Adrenal gland (tissue), 12 donors: Measurements from ENCODE around the gene LRCH1. TPM values are rescaled to one million over a fixed set of nuclear protein-coding genes. Genes with fewer than 3 reads are reported as not detected.

Experiments
- DNase-seq, 7 donors: peaks; one replicate each; pipeline ENCODE4 v3.0.0-alpha.2; 2019 to 2020
- H3K27ac ChIP-seq, 5 donors: fragments of 200-600 bp; sonication (generic) in 4 of 5; 1 replicate in 3 of 5; 2 replicates in 2 of 5; pipeline versions ENCODE4 v1.5.1 to v1.8.0; 2016 to 2020; ENCODE audit warnings: mild to moderate bottlenecking in 1 of 5
- H3K27me3 ChIP-seq: fragments of 200-600 bp; 2 replicates; pipeline ENCODE4 v1.8.0; 2021
- H3K36me3 ChIP-seq, 2 donors: fragments of 200-600 bp; replicated peaks in 1 of 2; 1 replicate in 1 of 2; 2 replicates in 1 of 2; pipeline versions ENCODE4 v1.5.1 to v1.8.0; 2018 to 2022
- H3K4me1 ChIP-seq, 2 donors: fragments of 200-600 bp; replicated peaks in 1 of 2; 1 replicate in 1 of 2; 2 replicates in 1 of 2; pipeline versions ENCODE4 v1.5.1 to v1.8.0; 2018 to 2021
- H3K4me3 ChIP-seq, 4 donors: fragments of 200-600 bp; sonication (generic) in 3 of 4; one replicate each; pipeline ENCODE4 v1.5.1; 2016 to 2018
- H3K9me3 ChIP-seq, 3 donors: fragments of 200-600 bp; sonication (generic) in 1 of 3; replicated peaks in 1 of 3; 1 replicate in 2 of 3; 2 replicates in 1 of 3; pipeline versions ENCODE4 v1.5.1 to v1.8.0; 2016 to 2021
- CTCF ChIP-seq, 6 experiments: fragments of 450-650 bp in 4 of 6; fragments of 200-600 bp in 2 of 6; sonication (generic) in 1 of 6; IDR thresholded peaks; 1 replicate in 5 of 6; 2 replicates in 1 of 6; pipeline versions ENCODE4 v1.5.1 to v1.8.0; 2016 to 2021; ENCODE audit warnings: antibody characterized with exemption in 6 of 6, mild to moderate bottlenecking in 2 of 6, moderate library complexity in 1 of 6
- POLR2A ChIP-seq, 2 donors: fragments of 450-650 bp; IDR thresholded peaks; one replicate each; pipeline ENCODE4 v1.6.1; 2017; ENCODE audit warnings: antibody characterized with exemption in 2 of 2, mild to moderate bottlenecking in 2 of 2, moderate library complexity in 1 of 2
- WGBS, 4 donors: extraction: QIAGEN DNeasy Blood & Tissue Kit in 2 of 4; methylation state at CpG; one replicate each; pipeline versions ENCODE4 v1.1.5 to v1.1.7; 2013 to 2017; 5-methylcytosine and 5-hydroxymethylcytosine counted together
- intact Hi-C, 2 donors: fragments of 100-400 bp; cut with DNase I; formaldehyde crosslinking; loops; one replicate each; pipeline versions ENCODE4 v1.14.1 to v1.15.0; 2022 to 2023
- polyA plus RNA-seq, 3 donors: library from polyadenylated mRNA; stranded (reverse); fragments of 200-250 nt in 2 of 3; fragments of 350-450 nt in 1 of 3; fragmentation: Illumina TruSeq in 1 of 3; extraction: RNeasy Lipid Tissue Mini Kit (QIAGEN cat#74804) in 1 of 3; gene quantifications; one replicate each; pipeline ENCODE4 v1.2.3, GENCODE V29; 2013 to 2014
- total RNA-seq, 9 donors: library from RNA; depleted of rRNA in 4 of 9; stranded (reverse); fragments of >200 nt in 4 of 9; fragments of 120-200 nt in 1 of 9; fragmentation: NEBNext Ultra II Directional in 1 of 9; extraction: Animal tissue kit (Norgen Biotek cat#: 25700) in 1 of 9; gene quantifications; one replicate each; pipeline versions ENCODE4 v1.1.0 to v1.2.4, GENCODE V29; 2013 to 2023
- donor health status: healthy with polysubstance abuse.
- donor health status: Bipolar disorder and iron deficiency.
- donor health status: DM: yes; HTN: yes; CAD: no.
- donor health status: DM: no; HTN: no; CAD: no.
- donor health status: DM: no; HTN: no; CAD: no.
- donor health status: DM: yes; HTN: yes; CAD: no.

The LRCH1 gene
- total and polyA plus RNA-seq, 12 donors, result 2.8 to 13.6 (median 8.4) TPM

GRCh38 chr13:46546084-46546768 is 6.7 kb upstream of the LRCH1 start:
- H3K27ac ChIP-seq, result no peak overlapping the region
- 74 to 88% (median 82%) methylated on average over 8 of the region's 8 CpGs for WGBS, 4 donors
- H3K4me1 ChIP-seq, result peaks cover 0 to 4% of the 10 kb centered on the region in 2 donors
- H3K4me3 ChIP-seq, result no peak overlapping the region
- no peak for DNase-seq
- H3K9me3 ChIP-seq, result no peaks in the 10 kb centered on the region
- TF ChIP-seq POLR2A (IDR thresholded peaks at IDR 0.05) (no peak), CTCF (IDR thresholded peaks at IDR 0.05) (no peak)
- H3K27me3 ChIP-seq, result no peaks in the 10 kb centered on the region
- no peaks in the 10 kb centered on the region for H3K36me3 ChIP-seq
- intact Hi-C loops, result loop anchor here in 1 of 2 donors (5.0 kb wide), 1 partner anchor 49 kb away; no protein-coding TSS in a partner anchor

- TF ChIP-seq POLR2A (IDR thresholded peaks at IDR 0.05) (no peak), CTCF (IDR thresholded peaks at IDR 0.05) (no peak)
- Histone ChIP-seq H3K9me3 (no peaks in the 10 kb centered on the region), H3K27ac (no peak overlapping the region), H3K4me1 (peaks cover 10 to 26% of the 10 kb centered on the region in 2 donors), H3K4me3 (no peak overlapping the region), H3K27me3 (no peaks in the 10 kb centered on the region), H3K36me3 (no peaks in the 10 kb centered on the region)
- WGBS, 4 donors, result 74 to 91% (median 76%) methylated on average over 2 of the region's 2 CpGs
- intact Hi-C loops, result loop anchor here (5.0 to 10.0 kb wide), 2 partner anchors 54 to 171 kb away; no protein-coding TSS in a partner anchor
- no peak for DNase-seq
Observed at GRCh38 chr13:46550822-46551221, 2.1 kb upstream of the LRCH1 start.

- Histone ChIP-seq H3K9me3 (no peaks in the 10 kb centered on the region), H3K27ac (no peak overlapping the region), H3K4me1 (peaks cover 10 to 26% of the 10 kb centered on the region in 2 donors), H3K27me3 (no peaks in the 10 kb centered on the region), H3K4me3 (peak overlapping the region in 1 of 4 donors; percentile 82), H3K36me3 (no peaks in the 10 kb centered on the region)
- WGBS, 4 donors, result 40 to 46% (median 40%) methylated on average over 22 of the region's 22 CpGs
- peak; percentile 70 to 94 (median 86) for DNase-seq
- TF ChIP-seq CTCF (IDR thresholded peaks at IDR 0.05) (peak; percentile 76 to 84 (median 80)), POLR2A (IDR thresholded peaks at IDR 0.05) (no peak)
- intact Hi-C loops, result loop anchor here (5.0 to 10.0 kb wide), 2 partner anchors 53 to 171 kb away; no protein-coding TSS in a partner anchor
Observed at GRCh38 chr13:46551410-46552302, 1.3 kb upstream of the LRCH1 start.

- 24 to 37% (median 34%) methylated on average over 10 to 12 of the region's 12 CpGs for WGBS, 4 donors
- Histone ChIP-seq H3K4me1 (peaks cover 10 to 26% of the 10 kb centered on the region in 2 donors), H3K27me3 (no peaks in the 10 kb centered on the region), H3K9me3 (no peaks in the 10 kb centered on the region), H3K4me3 (peak overlapping the region in 2 of 4 donors; percentile 82 to 93), H3K36me3 (no peaks in the 10 kb centered on the region), H3K27ac (peak overlapping the region in 3 of 5 donors; percentile 79 to 90 (median 87))
- TF ChIP-seq CTCF (IDR thresholded peaks at IDR 0.05), result no peak
- no peak for TF ChIP-seq POLR2A (IDR thresholded peaks at IDR 0.05)
- intact Hi-C loops, result loop anchor here (5.0 to 10.0 kb wide), 2 partner anchors 53 to 170 kb away; no protein-coding TSS in a partner anchor
- peak in 3 of 7 donors; percentile 19 to 27 (median 26) for DNase-seq
Observed at GRCh38 chr13:46552303-46552682, 677 bp upstream of the LRCH1 start.
